Measurements from ENCODE around the gene NPHP1.
"Not testable (repeated sequence)": the region's sequence is repeated elsewhere in the genome, so short reads cannot be mapped to it uniquely, and the experiment has no call there.

DNA sequence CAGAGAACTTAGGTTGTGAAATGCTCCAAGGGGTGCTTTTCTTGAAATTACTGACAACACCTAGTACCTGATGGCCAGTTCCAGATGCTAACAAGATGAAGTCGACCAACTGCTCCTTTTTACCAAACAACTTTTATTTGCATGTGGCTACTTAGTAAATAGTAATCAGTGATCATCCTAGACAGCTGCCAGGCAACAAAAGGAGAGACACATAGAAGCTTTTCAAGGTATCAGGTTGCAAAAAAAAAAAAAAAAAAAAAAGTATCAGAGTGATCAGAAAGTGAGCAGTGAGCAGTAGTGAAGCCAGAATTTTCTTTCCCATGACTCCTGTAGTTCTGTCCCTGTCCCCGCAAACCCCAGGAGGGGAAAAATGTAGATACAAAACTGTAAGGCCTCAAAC lies 121.1 kb downstream of the NPHP1 start:
- TF ChIP-seq, protein P1, sequence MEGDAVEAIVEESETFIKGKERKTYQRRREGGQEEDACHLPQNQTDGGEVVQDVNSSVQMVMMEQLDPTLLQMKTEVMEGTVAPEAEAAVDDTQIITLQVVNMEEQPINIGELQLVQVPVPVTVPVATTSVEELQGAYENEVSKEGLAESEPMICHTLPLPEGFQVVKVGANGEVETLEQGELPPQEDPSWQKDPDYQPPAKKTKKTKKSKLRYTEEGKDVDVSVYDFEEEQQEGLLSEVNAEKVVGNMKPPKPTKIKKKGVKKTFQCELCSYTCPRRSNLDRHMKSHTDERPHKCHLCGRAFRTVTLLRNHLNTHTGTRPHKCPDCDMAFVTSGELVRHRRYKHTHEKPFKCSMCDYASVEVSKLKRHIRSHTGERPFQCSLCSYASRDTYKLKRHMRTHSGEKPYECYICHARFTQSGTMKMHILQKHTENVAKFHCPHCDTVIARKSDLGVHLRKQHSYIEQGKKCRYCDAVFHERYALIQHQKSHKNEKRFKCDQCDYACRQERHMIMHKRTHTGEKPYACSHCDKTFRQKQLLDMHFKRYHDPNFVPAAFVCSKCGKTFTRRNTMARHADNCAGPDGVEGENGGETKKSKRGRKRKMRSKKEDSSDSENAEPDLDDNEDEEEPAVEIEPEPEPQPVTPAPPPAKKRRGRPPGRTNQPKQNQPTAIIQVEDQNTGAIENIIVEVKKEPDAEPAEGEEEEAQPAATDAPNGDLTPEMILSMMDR (IDR thresholded peaks at IDR 0.05), result not testable (repeated sequence)
- not testable (repeated sequence) for TF ChIP-seq ZFX (IDR thresholded peaks at IDR 0.05; ENCODE audit: borderline replicate concordance)
